ENCODE data around the gene MS4A7.
"Not testable (repeated sequence)": the region's sequence is repeated elsewhere in the genome, so short reads cannot be mapped to it uniquely, and the experiment has no call there.

The MS4A7 gene

GRCh38 chr11:60378354-60378753 is at the start of gene MS4A7:
MS4A7 (plus strand) TSS chr11:60378532; CDS start chr11:60383142, 4,610 bp downstream.
- no peak for DNase-seq

GRCh38 chr11:60332846-60333245 is 45.5 kb upstream of the MS4A7 start:
- DNase-seq: no peak

GRCh38 chr11:60334005-60334620 is 44.2 kb upstream of the MS4A7 start:
- DNase-seq: peak; percentile 24

GRCh38 chr11:60336767-60337391 is 41.5 kb upstream of the MS4A7 start:
- DNase-seq: no peak

- no peak for DNase-seq
Measured at GRCh38 chr11:60338053-60338452, 40.3 kb upstream of the MS4A7 start.

- DNase-seq: no peak
Measured at GRCh38 chr11:60339356-60339755, 39.0 kb upstream of the MS4A7 start.

- no peak for DNase-seq
Measured at GRCh38 chr11:60343094-60343704, 35.1 kb upstream of the MS4A7 start.

GRCh38 chr11:60344146-60344545 is 34.2 kb upstream of the MS4A7 start:
- DNase-seq: no peak

GRCh38 chr11:60345489-60345888 is 32.8 kb upstream of the MS4A7 start:
- no peak for DNase-seq

- no peak for DNase-seq
Measured at GRCh38 chr11:60347084-60347797, 31.1 kb upstream of the MS4A7 start.

GRCh38 chr11:60348116-60348515 is 30.2 kb upstream of the MS4A7 start:
- DNase-seq: no peak

GRCh38 chr11:60349990-60350389 is 28.3 kb upstream of the MS4A7 start:
- no peak for DNase-seq

- no peak for DNase-seq
Measured at GRCh38 chr11:60357771-60358170, 20.6 kb upstream of the MS4A7 start.

- DNase-seq: no peak
Measured at GRCh38 chr11:60360621-60361020, 17.7 kb upstream of the MS4A7 start.

- no peak for DNase-seq
Measured at GRCh38 chr11:60362241-60362640, 16.1 kb upstream of the MS4A7 start.

GRCh38 chr11:60363542-60364470 is 14.5 kb upstream of the MS4A7 start:
- peak; percentile 3 for DNase-seq

- not testable (repeated sequence) for DNase-seq
Measured at GRCh38 chr11:60366262-60366904, 11.9 kb upstream of the MS4A7 start.

- no peak for DNase-seq
Measured at GRCh38 chr11:60367009-60367408, 11.3 kb upstream of the MS4A7 start.

- no peak for DNase-seq
Measured at GRCh38 chr11:60367896-60368295, 10.4 kb upstream of the MS4A7 start.

- DNase-seq: no peak
Measured at GRCh38 chr11:60370252-60370810, 8.0 kb upstream of the MS4A7 start.

GRCh38 chr11:60370811-60371298 is 7.5 kb upstream of the MS4A7 start:
- no peak for DNase-seq

- DNase-seq: no peak
Measured at GRCh38 chr11:60371386-60371785, 6.9 kb upstream of the MS4A7 start.

Data from activated effector memory CD4-positive, alpha-beta T cell treated with Interleukin-2 at 50 U/mL for 16 hours (primary cell).